Stimulated activated CD8-positive, alpha-beta memory T cell treated with anti-CD3 and anti-CD28 coated beads, Interleukin-15, amount 100 ng/mL, for 1 hour (primary cell): ENCODE measurements around the gene STXBP3.
"Not testable (repeated sequence)": the region's sequence is repeated elsewhere in the genome, so short reads cannot be mapped to it uniquely, and the experiment has no call there.

Experiments
- DNase-seq: peaks from one replicate; pipeline ENCODE4 v3.0.0-alpha.2; 2020; ENCODE audit warnings: low read depth

Gene STXBP3, protein sequence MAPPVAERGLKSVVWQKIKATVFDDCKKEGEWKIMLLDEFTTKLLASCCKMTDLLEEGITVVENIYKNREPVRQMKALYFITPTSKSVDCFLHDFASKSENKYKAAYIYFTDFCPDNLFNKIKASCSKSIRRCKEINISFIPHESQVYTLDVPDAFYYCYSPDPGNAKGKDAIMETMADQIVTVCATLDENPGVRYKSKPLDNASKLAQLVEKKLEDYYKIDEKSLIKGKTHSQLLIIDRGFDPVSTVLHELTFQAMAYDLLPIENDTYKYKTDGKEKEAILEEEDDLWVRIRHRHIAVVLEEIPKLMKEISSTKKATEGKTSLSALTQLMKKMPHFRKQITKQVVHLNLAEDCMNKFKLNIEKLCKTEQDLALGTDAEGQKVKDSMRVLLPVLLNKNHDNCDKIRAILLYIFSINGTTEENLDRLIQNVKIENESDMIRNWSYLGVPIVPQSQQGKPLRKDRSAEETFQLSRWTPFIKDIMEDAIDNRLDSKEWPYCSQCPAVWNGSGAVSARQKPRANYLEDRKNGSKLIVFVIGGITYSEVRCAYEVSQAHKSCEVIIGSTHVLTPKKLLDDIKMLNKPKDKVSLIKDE

DNA sequence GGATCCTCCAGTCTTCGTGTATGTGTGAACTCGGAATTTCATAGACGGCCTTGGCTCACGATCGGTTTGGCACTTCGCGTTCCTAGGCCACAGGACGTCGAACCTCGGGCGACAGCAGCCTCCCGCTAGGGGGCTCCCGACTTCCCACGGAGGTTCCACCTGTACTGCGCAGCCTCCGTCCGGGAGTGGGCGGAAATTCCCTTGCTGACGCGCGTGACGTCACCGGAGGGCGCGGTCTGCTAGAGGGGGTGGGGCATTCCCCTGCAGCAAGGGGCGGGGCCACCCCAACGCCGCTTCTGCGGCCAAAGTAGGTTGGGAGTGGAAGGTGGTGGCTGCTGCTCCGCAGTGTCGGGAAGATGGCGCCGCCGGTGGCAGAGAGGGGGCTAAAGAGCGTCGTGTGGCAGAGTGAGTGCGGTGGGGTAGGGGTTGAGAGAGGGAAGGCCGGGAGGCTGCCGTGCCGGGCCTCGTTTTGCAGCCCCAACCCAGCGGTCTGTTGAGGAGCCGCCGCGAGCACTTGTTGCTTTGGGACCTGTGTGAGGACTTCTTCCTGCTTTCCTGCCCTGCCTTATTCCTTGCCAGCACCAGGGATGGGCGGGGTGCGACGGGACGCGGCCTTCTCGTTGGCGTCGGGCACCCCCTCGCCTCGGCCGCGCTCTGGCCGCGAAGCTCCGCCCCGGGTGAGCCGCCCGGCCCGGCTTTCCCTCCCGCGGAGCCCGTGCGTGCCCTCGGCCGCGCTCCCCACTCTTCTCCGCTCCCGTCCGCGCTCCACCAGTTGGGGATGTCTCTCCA lies at the start of gene STXBP3:
TSS of gene STXBP3 (plus strand) at position 293 of the 789 bp plus-strand sequence. CDS start at position 357, 64 bp downstream.
- peak; percentile 100 for DNase-seq

DNA sequence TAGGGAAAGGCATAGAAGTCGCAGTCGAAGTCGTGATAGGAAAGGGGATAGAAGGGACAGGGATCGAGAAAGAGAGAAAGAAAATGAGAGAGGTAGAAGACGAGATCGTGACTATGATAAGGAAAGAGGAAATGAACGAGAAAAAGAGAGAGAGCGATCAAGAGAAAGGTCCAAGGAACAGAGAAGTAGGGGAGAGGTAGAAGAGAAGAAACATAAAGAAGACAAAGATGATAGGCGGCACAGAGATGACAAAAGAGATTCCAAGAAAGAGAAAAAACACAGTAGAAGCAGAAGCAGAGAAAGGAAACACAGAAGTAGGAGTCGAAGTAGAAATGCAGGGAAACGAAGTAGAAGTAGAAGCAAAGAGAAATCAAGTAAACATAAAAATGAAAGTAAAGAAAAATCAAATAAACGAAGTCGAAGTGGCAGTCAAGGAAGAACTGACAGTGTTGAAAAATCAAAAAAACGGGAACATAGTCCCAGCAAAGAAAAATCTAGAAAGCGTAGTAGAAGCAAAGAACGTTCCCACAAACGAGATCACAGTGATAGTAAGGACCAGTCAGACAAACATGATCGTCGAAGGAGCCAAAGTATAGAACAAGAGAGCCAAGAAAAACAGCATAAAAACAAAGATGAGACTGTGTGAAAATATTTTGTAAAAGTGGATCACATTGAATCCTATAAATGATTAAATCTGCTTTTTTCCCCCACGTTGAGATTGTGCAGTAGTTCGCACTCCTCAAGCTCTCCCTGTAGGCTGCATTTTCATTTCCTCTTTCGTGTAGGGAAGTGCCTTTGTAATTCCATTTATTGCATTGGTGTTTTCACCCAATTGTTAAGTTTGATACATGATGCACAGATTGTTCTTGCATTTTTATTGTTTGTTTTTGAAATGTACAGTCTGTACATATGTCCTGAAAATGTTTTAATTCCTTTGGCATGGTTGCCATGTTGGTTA lies 46.8 kb upstream of the STXBP3 start:
- no peak for DNase-seq

DNA sequence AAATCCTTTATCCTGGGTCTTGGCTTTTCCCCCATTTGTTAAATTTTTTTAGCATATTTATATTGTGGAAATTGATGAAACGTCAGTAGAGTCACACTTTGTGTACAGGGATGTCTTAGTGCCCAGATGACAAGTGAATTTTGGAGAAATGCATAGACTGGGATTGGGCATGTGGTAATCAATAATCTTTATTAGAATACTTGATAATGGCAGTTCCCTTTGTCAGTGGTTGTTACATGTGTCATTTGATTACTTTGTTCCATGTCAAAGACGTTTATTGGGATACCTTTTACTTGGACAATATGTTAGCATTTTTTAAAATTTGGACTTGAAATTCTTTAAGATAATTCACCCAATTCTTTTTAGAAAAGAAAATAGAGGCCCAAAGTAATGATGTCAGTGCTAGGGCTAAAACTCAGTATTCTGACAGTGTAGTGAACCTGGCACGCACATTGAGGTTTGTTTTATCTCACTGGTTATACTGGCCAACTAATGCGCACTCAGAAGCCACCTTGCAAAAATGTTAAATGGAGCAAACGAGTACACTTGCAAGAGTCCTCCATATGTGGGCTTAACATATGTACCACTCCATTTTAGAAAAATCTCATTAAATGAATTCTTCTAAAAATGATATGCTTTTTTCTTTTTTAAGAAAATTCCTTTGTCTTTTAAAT lies 45.2 kb upstream of the STXBP3 start:
- DNase-seq = no peak

DNA sequence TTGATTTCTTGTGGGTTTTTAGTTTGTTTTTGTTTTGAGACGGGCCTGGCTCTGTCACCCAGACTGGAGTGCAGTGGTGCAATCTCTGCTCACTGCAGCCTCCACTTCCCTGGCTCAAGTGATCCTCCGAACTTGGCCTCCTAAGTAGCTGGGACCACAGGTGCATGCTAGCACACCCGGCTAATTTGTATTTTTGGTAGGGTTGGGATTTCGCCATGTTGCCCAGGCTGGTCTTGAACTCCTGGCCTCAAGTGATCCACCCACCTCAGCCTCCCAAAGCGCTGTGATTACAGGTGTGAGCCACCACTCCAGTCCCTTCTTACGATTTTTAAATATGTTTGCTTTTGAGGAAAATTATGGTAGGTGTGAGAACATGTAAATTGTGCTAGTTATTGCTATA lies 44.4 kb upstream of the STXBP3 start:
- DNase-seq = not testable (repeated sequence)

DNA sequence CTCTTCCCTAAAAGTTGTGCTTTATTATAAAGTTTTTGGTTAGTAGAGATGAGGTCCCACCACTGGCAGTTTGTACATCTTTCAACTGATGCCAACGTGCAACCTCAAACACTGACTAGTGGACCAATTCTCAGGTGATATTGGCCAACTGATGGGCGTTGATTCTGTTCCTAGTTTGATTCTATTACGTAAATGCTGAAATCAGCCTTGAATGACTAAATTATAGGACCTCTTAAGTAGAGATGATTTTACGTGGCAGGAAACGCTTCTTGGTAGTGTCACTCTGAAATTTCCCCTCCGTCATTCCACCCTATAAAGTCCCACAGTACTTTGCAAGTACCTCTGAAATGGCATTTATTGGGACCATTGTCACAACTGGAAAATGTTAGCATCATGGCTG lies 42.5 kb upstream of the STXBP3 start:
- DNase-seq = no peak

DNA sequence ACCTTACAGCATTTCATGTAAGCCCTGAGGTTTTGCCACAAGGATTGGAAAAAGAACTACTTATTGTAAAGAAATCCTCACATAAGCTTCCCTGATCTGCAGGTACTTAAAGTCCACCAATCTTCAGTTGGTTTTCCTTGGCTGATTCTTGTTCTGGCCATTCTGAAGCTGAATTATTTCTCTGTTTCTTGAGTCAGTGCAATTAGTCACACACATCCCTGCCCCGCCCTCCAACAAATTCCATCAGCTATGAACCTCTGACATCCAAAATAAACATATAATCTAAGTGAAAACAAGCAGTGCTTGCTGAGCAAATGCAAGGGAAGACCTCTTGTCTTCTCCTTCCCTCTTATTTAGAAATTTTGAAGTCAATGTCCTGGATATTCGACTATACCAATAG lies 42.0 kb upstream of the STXBP3 start:
- no peak for DNase-seq

DNA sequence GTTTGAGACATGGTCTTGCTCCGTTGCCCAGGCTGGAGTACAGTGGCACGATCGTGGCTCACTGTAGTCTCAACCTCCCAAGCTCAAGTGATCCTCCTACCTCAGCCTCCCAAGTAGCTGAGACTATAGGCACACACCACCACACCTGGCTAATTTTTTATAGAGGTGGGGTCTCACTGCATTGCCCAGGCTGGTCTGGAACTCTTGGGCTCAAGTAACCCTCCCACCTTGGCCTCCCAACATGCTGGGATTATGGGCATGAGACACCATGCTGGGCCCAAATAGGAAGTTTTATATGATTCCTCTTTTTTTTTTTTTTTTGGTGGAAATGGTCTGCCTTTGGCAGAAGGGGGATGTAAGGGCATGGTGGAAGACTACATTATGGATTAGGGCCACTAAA lies 39.8 kb upstream of the STXBP3 start:
- no peak for DNase-seq

DNA sequence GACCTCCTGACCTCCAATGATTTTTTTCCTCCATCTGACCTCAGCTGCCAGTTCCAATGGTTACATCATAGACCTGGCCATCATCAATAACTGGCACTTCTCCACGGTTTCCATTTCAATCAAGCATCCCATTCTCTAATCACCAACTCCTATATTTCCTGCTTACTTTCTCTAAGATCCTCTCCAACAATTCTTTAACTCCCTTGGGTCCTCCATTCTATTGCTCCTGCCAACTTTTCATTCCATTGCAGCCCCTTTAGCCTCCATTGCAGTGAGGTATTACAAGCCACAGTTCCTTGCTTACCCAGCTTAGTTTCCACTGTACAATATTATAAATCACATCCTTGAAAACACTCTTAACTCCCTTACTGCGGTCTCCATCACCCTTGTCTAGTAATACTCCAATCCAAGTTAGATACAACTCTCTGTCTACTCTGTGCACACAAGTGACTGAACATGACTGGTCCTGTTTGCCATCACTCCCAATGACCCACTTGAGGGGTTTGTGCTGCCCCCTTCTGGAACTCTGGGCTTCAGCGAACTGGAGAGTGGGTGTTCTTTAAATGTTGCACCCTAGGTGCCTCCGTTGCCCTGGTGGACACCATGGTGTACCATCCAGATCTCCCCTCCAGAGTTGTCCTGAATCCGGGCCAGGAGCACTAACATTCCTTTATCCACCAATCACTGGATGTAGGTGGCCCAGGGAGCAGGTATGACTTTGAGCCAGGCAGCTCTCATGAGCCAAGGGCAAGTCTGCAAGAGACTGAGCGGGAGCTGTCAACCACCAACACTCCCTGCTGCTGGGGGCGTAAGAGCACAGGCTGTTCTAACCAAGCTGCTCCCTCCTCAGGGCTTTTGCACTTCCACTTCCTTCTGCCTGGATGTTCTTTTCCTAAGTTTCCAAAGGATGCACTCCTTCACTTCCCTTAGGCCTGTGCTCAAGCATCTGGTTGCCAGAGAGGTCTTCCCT lies 37.5 kb upstream of the STXBP3 start:
- DNase-seq = peak; percentile 46

DNA sequence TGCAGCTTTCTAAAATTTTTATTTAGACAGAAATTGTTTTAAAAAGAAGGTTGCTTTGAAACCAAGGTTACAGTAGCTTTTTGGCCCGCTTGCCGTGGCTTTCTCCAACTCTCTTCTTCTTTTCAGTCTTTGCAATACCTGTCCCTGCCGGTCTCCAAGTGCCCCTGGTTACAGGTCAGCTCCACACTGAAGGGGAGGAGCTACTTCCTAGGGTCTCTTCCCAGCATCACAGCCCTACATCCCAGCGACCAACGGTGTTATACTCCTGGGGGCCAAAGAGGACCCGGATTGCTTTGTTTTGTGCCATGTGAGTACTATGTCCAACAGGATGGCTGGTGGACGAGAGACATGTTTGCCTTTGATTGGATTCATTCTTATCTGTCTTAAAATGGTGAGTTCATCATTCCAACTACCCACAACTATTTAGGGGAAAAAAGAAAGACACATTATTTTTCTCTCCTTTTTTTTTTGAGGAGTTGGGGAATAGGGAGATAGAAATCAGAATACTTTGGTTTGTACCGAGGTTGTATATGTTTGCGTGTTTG lies 33.8 kb upstream of the STXBP3 start, which contains the start of gene FNDC7:
TSS of gene FNDC7 (plus strand) at position 303 of the 545 bp plus-strand sequence. CDS start at position 329, 26 bp downstream.
- no peak for DNase-seq

DNA sequence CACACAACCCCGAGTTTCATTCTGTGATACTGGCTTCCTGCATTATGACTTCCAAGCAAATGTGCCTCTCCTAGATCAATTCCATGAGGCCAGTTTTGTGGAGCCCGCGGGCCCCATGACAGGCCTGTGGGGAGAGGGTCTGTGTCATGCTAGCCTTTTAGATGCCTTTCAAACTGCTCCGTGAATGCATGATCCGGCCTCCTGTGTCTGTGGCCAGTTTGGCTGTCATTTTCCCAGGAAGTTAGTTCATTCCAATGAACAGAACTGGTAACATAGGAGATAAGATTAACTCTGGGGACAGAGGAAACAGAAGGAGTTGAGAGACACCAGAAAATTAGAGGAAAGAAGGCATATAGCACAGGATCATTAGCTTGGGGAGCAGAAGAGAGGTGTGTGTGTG lies 30.5 kb upstream of the STXBP3 start:
- no peak for DNase-seq

DNA sequence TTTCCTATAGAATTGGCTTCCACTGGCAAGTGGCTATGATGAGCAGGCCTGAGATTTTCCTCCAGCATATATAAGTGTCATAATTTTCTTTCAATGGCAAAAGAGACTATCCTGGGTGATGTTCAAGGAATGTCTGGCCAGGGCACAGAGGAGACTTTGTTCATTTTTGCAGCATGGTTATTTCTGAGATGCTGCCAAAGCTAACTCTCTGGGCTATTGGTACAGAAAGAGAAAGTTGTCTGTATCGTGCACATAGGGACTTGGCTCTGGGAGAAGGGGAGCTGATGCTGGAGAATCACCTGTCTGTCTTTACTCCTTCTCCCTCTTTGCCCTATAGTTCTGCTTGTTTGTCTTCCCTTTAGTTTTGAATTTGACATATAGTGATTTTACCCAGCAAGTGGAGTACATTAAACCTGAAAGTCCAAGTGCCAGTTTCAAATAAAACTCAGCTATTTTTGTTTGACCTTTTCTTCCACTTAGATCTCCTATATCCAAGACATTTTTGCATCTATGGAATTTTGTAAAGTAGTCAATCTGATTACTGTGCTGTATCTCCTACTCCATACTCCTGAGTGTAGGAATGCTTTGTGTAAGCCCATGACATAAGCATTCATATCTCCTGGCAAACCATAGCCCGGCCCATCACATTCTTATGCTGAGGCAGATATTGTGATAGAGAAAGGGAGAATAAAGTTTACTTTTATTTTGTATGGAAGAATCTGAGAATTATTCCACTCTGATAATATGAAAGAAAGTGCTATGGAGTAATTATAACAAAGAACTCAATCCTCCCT lies 29.8 kb upstream of the STXBP3 start:
- DNase-seq = no peak

DNA sequence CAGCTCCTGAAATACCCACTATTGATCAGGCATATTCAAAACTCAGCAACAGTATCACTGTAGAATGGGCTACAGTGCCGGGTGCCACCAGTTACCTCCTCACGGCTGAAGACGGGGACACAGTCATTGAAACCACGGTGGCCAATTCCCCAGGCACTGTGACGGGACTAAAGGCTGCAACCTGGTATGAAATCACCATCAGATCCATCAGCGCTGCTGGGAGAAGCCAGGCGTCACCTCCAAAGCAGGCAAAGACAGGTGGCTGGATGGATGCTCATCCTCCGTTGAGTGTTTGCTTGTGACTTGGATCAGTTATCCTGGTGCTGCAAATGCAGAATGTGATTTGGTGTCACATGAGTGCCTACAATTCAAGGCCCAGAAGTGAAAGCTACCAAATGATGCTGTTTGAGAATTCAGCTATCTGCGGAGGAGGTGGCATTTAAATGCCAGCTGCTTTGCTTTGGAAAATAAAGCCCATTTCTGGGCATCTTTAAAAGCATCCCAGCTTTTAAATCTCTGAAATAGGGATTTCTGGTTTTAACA lies 28.6 kb upstream of the STXBP3 start:
- DNase-seq = no peak

DNA sequence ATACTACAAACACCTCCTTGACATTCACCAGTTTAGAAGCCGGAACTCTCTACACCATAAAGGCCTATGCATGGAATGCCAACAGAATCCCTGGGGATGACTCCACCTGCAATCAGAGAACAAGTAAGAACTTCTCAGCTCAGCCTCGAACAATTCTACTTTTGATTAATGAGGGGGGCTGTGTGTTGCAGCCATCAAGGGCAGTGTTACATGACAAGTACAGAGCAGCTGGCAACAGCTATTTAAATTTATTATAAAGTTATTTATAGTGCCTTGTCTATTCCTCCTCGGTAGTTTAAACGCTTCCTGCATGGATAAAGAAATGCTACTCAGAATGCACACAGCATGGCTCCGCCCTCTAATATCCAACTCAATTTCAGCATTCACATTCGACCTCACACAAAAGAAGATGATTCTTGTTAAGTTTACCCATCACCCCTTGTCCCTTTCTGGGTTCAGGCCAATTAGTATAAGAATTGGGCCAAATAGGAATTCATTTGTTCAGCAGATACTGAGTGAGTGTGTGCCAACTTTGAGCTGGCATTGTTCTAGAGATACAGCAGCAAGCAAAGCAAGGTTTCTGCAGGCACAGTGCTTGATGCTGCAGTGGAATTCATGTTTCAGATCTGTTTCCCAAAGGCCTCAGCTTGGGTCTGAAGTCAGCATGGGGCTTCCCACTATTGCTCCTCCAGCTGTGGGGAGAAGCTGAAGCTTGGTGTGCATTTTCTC lies 27.4 kb upstream of the STXBP3 start:
- no peak for DNase-seq

DNA sequence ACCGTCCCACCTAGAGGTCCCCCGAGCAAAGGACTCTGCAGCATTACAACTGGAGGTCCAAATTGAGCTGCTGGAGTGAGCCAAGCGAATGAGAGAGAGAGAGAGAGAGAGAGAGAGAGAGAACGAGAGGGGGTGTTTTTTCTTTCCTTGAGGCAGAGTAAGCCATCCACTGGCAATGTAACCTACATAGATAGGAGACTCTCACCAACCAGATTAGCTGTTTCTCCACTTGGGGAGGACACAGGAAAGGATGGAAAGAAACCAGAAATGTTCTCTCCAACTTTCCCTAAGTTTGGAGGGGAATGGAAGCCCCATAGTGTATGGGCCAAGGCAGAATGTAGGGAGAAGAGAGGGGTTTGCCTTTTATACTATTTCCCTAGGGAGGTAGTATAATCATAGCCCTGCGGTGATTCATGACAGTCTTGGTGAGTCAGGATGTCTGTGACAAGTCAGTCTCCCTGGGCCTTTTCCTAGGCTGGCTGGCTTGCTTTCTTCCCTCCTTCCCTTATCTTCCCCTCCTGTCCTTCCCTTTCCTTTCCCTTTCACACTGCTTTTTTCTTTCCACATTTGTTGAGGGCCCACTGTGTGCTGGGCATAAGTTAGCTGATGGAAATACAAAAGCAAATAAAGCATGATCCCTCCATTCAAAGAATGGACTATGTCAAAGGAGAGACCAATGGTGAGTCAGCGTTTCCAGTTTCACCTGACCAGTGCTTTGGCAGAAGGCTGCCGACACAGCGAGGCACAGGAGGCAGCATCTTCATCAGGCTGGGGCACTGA lies 26.6 kb upstream of the STXBP3 start:
- no peak for DNase-seq

DNA sequence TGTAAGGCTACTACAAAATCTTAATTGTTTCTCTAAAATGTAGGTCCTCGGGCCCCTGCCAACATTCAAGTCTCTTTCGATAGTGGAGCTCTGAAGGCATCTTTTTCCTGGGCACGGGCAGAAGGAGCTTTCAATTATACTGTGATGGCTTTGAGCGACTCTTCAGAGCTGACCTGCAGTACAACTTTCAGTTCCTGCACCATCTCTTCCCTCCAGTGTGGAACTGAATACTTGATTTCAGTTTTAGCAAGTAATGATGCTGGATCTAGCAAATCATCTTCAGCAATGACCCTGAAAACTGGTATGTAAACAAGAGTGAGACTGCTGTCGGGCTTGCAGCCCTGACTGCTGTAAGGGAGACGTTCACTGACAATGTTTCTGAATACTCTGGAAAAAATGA lies 24.2 kb upstream of the STXBP3 start:
- no peak for DNase-seq

DNA sequence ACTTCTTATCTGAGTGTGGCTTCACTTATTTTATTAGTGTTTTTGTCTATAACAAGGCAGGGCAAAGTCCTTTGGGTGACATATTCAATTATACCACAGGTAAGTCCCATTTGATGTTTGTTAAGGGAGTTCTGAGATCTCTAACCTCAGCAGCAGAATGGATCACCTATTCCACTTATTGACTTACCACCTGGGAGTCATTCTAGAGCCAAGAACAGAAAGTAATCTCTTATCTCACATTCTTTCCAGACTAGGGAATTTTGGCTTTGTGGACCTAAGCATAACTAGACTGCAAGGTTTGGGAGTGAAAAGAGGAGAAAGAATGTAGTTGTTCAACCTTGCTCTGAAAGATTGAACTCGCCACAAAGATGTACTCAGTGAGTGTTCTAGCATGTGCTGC lies 20.6 kb upstream of the STXBP3 start:
- no peak for DNase-seq
